PC-3 (cell line): ENCODE results near the gene SIGMAR1.

Source experiments
- CTCF ChIP-seq: fragments of 300-600 bp; sonication (generic); conservative IDR thresholded peaks from 2 replicates; pipeline ENCODE4 v1.5.1; 2017; ENCODE audit warnings: antibody characterized with exemption, low read depth, mild to moderate bottlenecking, low read length
- EZH2 ChIP-seq: fragments of 300-600 bp; sonication (generic); IDR thresholded peaks from one replicate; pipeline ENCODE4 v1.6.1; 2017; ENCODE audit warnings: antibody characterized with exemption, mild to moderate bottlenecking, low read length; ENCODE audit not compliant: unreplicated experiment

- no peak for TF ChIP-seq CTCF
- TF ChIP-seq EZH2, result no peak
These were observed 47.8 kb downstream of the SIGMAR1 start, which contains the start of gene CNTFR for GRCh38 chr9:34589636-34590380.
